ENCODE measurements around the gene PPIF. TPM values are rescaled to one million over a fixed set of nuclear protein-coding genes. Genes with fewer than 3 reads are reported as not detected.

Gene PPIF
- total RNA-seq, 2 experiments from 2014 or later = 56.9 to 57.0 TPM

DNA sequence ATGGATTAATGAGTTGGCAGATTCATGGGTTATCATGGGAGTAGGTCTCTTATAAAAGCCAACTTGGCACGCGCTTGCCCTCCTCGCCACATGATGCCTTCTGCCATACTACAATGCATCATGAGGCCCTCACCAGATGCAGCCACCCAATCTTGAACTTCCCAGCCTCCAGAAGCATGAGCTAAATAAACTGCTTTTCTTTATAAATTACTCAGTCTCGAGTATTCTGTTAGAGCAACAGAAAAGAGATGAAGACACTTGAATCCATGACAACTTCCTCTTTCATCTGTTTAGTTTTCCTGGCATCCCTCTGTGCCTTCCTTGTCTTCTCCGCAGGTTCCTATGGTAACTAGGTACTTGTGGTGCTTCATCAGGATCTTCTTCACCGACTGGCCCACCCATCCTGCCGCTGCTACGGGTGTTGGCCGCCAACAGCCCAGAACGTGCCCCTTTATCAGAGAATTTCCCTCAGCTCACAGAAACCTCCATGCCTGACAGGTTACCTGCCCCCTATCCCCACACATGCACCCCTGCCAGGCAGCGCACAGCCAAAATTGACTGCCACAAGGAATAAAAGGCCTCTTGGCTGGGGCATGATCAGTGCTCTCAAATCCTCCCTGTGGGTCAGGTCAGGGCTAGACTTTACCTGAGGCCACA lies 28.0 kb upstream of the PPIF start:
- POLR2A ChIA-PET = interaction anchor here (0.6 to 11.1 kb wide), 3 partner anchors 27 to 1287 kb away, joined by 3 to 108 read pairs (median 3); partner anchors contain the start of gene PPIF
- Mint-ChIP-seq H3K27ac (peak overlapping the region; percentile 84), H3K4me1 (peaks cover 73% of the 10 kb centered on the region), H3K36me3 (peaks cover 13% of the 10 kb centered on the region), H3K4me3 (peak overlapping the region; percentile 4), H3K9me3 (peaks cover 11% of the 10 kb centered on the region), H3K27me3 (no peaks in the 10 kb centered on the region)
- DNase-seq (no peak), ATAC-seq (ENCODE audit: low read depth) (no peak)

DNA sequence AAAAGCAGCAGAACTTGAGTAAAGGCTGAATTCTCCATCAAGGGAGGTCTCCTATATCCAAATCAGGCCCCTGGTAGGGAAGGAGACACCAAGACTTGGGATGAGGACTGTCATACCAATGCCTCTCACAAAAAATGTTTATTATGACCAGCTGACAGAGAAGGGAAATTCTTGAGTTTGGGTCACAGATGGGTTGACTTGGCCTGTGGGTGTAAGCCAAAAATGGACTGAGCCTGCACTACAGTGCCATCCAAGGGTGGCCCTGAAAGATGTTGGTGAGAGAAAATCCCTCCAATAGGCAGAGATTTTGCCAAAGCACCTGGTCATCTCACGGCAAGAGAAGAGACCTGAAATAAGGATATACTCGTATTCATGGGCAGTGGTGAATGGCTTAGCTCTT lies 27.0 kb upstream of the PPIF start:
- POLR2A ChIA-PET = interaction anchor here (11.1 kb wide), 1 partner anchor 26 kb away, joined by 108 read pairs; the partner anchor contains the start of gene PPIF
- ATAC-seq (ENCODE audit: low read depth) (no peak), DNase-seq (no peak)
- H3K27ac Mint-ChIP-seq = no peak overlapping the region
- peaks cover 13% of the 10 kb centered on the region for H3K36me3 Mint-ChIP-seq
- H3K9me3 Mint-ChIP-seq = peaks cover 11% of the 10 kb centered on the region
- H3K27me3 Mint-ChIP-seq = no peaks in the 10 kb centered on the region
- H3K4me1 Mint-ChIP-seq = peaks cover 78% of the 10 kb centered on the region
- H3K4me3 Mint-ChIP-seq = no peak overlapping the region

DNA sequence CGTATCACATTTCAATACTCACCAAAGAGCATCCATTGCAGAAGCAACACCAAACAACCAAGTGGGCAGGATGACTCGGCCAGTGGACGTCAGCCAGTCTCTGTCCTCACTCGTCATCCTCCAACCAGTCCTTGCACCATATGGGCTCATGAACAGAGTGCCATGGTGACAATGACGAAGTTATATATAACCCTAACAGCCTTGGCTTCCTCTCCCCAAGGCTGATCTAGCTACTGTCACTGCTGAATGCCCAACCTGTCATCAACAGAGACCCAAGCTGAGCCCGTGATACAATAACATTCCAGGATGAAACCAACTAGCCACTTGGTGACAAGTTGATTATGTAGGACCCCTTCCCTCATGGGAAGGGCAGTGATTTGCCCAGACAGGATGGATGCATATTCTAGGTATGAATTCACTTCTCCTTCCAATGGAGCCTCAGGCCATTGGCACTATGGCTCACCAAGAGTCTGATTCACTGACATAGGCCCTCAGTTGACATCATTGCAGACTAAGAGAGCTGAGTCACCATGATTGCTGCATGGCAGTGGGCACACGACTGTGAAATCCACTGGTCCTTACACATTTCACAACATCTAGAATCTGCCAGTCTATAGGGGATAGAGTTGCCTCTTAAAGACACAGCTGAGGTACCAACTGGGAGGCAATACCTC lies 26.3 kb upstream of the PPIF start:
- POLR2A ChIA-PET = interaction anchor here (2.3 to 11.1 kb wide), 2 partner anchors 26 to 35 kb away, joined by 12 to 108 read pairs; partner anchors contain the start of gene PPIF
- DNase-seq = no peak
- Mint-ChIP-seq H3K4me1 (peaks cover 76% of the 10 kb centered on the region), H3K27ac (peak overlapping the region; percentile 14), H3K36me3 (peaks cover 13% of the 10 kb centered on the region), H3K4me3 (no peak overlapping the region), H3K27me3 (no peaks in the 10 kb centered on the region), H3K9me3 (peaks cover 11% of the 10 kb centered on the region)
- ATAC-seq (ENCODE audit: low read depth) = no peak

DNA sequence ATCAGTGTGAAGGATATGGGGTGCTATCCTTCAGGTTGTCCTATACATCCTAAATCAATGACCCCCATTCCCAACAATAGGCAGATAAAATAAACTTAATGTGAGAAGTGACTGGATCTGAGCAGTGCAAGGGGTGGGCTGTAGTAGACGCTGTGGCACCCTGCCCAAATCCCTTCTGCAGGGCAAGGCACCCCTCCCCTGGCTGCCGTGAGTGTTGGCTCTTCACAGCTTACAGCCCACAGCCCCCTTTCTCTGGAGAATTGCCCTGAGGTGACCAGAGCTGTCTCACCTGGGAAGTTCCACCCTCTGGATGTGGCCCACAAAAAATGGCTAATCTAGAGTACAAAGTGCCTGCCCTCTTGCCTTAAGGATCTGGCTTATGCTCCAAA lies 25.8 kb upstream of the PPIF start:
- peaks cover 11% of the 10 kb centered on the region for H3K9me3 Mint-ChIP-seq
- peaks cover 75% of the 10 kb centered on the region for H3K4me1 Mint-ChIP-seq
- no peak overlapping the region for H3K4me3 Mint-ChIP-seq
- H3K27me3 Mint-ChIP-seq = no peaks in the 10 kb centered on the region
- DNase-seq (no peak), ATAC-seq (ENCODE audit: low read depth) (no peak)
- H3K27ac Mint-ChIP-seq = peak overlapping the region; percentile 14
- POLR2A ChIA-PET = interaction anchor here (2.3 to 11.1 kb wide), 2 partner anchors 25 to 35 kb away, joined by 12 to 108 read pairs; partner anchors contain the start of gene PPIF
- H3K36me3 Mint-ChIP-seq = peaks cover 13% of the 10 kb centered on the region

DNA sequence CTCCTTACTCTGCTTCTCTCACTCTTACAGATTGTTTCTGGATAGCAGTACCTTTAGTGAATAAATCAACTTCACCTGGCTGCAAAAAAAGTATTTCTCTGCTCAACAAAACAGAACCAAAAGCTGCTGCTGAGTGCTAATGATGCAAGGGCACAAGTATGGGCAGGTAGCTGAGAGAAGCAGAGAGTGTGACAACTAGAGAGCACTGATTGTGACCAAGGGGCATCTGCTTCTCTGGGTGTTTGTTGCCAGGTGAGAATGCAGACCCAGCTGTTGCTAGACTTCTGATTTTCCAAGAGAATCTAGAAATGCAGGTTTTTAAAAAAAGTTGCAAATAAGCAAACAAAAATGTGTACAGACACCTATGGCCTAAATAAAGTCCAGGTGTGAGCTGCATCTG lies 25.3 kb upstream of the PPIF start:
- Mint-ChIP-seq H3K9me3 (peaks cover 11% of the 10 kb centered on the region), H3K27ac (peak overlapping the region; percentile 97), H3K4me1 (peaks cover 70% of the 10 kb centered on the region), H3K4me3 (peak overlapping the region; percentile 77), H3K36me3 (peaks cover 13% of the 10 kb centered on the region), H3K27me3 (no peaks in the 10 kb centered on the region)
- POLR2A ChIA-PET = interaction anchor here (2.3 to 11.1 kb wide), 2 partner anchors 25 to 36 kb away, joined by 12 to 108 read pairs; partner anchors contain the start of gene PPIF
- ATAC-seq (ENCODE audit: low read depth) = no peak
- DNase-seq = no peak

DNA sequence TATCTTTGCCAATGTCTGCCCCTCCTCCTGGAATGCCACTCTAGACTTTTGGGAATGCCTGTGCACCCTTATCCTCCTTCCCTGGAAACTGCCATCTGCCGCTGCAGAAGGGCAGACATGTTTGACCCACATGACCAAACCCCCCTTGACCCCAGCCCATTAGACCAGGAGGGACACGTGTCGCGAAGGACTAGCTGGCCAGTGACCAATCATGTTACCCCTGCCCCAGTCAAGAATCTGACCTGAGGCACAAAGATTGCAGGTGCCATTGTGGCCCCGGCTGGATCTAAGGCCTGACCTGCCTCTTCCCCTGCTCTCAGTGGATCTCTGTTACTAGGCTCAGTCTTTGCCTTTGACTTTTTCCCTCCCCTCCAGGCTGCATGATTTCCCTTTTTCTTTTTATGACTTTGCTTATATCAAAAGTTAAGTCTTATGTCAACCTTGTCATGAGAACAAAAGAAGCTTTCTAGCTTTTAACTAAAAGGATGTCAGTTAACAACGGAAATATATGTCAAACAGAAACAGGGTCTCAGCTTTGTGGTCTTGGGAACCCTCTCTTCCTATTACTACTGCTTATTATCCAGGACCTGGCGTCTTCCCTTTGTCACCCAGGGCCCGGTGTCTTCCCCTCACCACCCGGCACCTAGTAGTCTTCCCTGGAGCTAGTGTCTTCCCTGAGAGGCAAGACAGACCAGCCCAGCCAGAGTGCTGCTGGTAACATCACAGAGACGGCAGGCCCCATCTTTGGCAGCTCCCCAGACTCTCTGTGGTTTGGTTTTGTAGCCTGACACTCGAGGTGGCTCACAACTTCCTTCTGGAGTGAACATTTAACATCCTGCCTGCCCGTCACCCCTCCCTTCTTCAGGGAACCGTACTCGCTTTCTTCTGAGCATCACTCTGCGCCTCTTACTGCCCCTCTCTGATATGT lies 24.4 kb upstream of the PPIF start:
- Mint-ChIP-seq H3K4me3 (peak overlapping the region; percentile 77), H3K36me3 (peaks cover 13% of the 10 kb centered on the region), H3K27me3 (no peaks in the 10 kb centered on the region), H3K27ac (peak overlapping the region; percentile 97), H3K4me1 (peaks cover 61% of the 10 kb centered on the region), H3K9me3 (peaks cover 11% of the 10 kb centered on the region)
- POLR2A ChIA-PET = interaction anchor here (1.0 to 11.1 kb wide), 8 partner anchors 9 to 186 kb away, joined by 3 to 108 read pairs (median 6); partner anchors contain the start of genes PPIF and ZCCHC24
- DNase-seq = peak; percentile 75
- peak; percentile 89 for ATAC-seq (ENCODE audit: low read depth)

DNA sequence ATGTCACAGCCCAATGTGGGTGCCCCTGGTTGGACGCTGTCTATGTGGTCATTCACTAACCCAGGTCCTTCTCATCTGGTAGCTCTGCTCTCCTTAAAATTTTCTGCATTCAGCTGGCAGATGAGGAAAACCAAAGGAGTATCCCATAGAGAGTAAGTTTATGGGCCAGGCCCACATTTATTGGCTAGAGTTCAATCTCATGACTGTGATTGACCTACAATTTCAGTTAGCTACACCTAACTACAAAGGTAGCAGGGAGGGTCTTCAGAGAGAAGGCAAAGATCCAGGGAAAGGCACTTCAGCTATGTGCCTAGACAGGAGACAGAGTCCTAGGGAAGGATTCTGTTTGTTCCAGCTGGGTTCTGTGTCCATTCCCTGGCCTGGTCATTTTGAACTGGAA lies 23.7 kb upstream of the PPIF start:
- Mint-ChIP-seq H3K4me3 (peak overlapping the region; percentile 77), H3K4me1 (peaks cover 54% of the 10 kb centered on the region), H3K27ac (peak overlapping the region; percentile 97), H3K9me3 (peaks cover 10% of the 10 kb centered on the region), H3K36me3 (peaks cover 12% of the 10 kb centered on the region), H3K27me3 (no peaks in the 10 kb centered on the region)
- POLR2A ChIA-PET = interaction anchor here (1.3 to 11.1 kb wide), 6 partner anchors 8 to 186 kb away, joined by 3 to 108 read pairs (median 6); partner anchors contain the start of genes PPIF and ZCCHC24
- ATAC-seq (ENCODE audit: low read depth) (no peak), DNase-seq (no peak)

DNA sequence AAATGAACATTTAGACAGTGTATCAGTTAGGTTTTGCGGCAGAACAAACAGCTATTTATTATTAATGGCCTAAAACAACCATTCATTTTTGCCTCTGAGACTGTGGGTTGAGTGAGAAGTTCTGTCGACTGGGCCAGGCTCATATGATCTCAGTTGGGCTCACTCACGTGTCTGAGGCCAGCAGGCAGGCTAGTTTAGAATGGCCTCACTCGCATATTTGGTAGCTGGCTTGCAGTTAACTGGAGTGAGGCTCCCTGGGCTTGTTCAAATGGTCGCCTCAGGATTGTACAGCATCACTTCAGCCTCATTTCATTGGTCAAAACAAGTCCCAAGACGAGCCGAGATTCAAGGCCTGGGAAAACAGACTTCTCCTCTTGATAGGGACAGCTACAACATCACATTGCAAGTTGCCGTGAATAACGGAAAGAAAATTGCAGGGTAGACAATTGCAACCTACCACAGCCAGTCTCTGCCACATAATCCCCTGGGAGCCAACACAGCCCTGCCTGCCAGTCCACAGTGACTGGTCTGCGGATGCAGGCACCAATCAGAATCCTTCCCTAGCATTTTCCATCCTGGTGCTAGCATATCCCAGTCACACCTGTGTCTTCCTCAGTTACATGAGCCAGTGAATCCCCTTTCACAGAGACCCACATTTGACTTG lies 23.1 kb upstream of the PPIF start:
- peaks cover 48% of the 10 kb centered on the region for H3K4me1 Mint-ChIP-seq
- no peak for DNase-seq
- ATAC-seq (ENCODE audit: low read depth) = no peak
- H3K9me3 Mint-ChIP-seq = peaks cover 6% of the 10 kb centered on the region
- peak overlapping the region; percentile 97 for H3K27ac Mint-ChIP-seq
- POLR2A ChIA-PET = interaction anchor here (1.4 to 11.1 kb wide), 5 partner anchors 7 to 187 kb away, joined by 3 to 108 read pairs (median 5); partner anchors contain the start of genes PPIF and ZCCHC24
- no peaks in the 10 kb centered on the region for H3K27me3 Mint-ChIP-seq
- no peak overlapping the region for H3K4me3 Mint-ChIP-seq
- H3K36me3 Mint-ChIP-seq = peaks cover 7% of the 10 kb centered on the region

DNA sequence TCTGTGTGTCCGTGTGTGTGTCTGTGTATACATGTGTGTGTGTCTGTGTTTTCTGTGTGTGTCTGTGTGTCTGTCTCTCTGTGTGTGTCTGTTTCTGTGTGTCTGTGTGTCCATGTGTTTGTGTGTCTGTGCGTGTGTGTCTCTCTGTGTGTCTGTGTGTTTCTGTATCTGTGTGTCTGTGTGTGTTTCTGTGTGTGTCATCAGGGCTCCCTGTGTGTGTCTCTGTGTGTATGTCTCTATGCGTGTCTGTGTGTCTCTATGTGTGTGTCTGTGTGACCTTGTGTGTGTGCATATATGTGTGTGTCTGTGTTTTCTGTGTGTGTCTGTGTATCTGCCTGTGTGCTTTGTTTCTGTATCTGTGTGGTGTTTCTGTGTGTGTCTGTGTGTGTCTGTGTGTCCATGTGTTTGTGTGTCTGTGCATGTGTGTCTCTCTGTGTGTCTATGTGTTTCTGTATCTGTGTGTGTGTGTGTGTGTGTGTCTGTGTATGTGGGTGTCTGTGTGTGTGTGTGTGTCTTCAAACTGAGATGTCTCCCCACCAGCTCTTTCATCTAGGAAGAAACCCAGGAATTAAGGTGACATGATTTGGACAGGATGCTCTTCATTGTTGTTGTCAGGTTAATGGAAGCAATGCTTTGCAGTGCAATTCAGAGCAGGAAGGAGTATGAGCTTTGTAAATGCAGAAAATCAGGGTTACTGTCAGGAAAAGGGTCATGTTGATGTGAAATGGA lies 20.7 kb upstream of the PPIF start:
- DNase-seq = no peak
- Mint-ChIP-seq H3K9me3 (no peaks in the 10 kb centered on the region), H3K4me1 (peaks cover 32% of the 10 kb centered on the region), H3K36me3 (no peaks in the 10 kb centered on the region), H3K27ac (no peak overlapping the region), H3K27me3 (no peaks in the 10 kb centered on the region), H3K4me3 (no peak overlapping the region)
- ATAC-seq (ENCODE audit: low read depth) = no peak
- POLR2A ChIA-PET = interaction anchor here (1.0 to 1.1 kb wide), 2 partner anchors 10 to 17 kb away, joined by 3 to 4 read pairs; no protein-coding TSS in a partner anchor

DNA sequence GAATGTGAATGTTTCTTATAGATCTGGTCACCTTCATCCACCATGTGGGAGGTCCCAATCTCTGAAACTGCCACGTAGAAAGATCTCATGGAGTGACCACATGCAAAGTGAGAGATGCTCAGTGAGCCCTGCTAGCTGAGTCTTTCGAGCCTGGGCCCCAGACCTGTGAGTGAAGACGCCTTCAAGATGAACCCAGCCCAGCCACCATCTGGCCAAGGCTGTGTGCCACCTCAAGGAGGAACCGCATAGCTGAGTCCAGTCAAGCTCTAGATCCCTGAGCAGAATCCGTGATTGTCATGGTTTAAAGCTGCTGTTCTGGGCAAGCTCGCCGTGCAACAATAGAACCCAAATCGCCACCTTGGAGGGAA lies 20.2 kb upstream of the PPIF start:
- Mint-ChIP-seq H3K4me3 (no peak overlapping the region), H3K4me1 (peaks cover 33% of the 10 kb centered on the region), H3K27ac (no peak overlapping the region), H3K27me3 (no peaks in the 10 kb centered on the region), H3K9me3 (no peaks in the 10 kb centered on the region), H3K36me3 (no peaks in the 10 kb centered on the region)
- DNase-seq = no peak
- ATAC-seq (ENCODE audit: low read depth) = no peak
- POLR2A ChIA-PET = interaction anchor here (1.0 to 1.1 kb wide), 2 partner anchors 10 to 16 kb away, joined by 3 to 4 read pairs; no protein-coding TSS in a partner anchor

DNA sequence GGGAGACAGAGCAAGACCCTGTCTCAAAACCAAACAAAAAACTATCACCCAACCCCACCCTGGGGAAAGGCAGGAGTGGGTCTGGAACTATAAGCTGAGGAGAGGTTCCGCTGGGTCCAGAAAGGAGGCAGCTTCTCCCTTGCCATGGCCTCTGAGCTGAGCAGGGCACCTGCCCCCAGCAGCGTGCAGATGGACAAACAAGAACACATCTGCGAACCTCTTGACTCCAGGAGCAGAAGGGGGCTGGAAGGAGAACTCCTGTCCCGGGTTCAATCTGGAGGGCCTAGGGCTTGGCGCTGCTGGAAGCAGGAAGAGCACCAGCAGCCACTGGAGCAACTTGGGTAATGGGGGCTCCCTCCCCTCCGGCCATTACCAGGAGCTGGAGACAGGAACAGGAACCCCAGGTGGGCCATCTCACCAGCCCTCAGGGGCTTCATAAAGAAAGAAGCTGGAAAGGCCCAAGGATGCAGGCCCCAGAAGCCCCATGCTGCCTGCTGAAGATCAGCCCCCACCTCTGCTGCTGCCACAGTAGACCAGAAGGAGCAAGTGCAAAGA lies 19.0 kb upstream of the PPIF start:
- DNase-seq = no peak
- no peak for ATAC-seq (ENCODE audit: low read depth)
- Mint-ChIP-seq H3K9me3 (no peaks in the 10 kb centered on the region), H3K36me3 (no peaks in the 10 kb centered on the region), H3K27me3 (no peaks in the 10 kb centered on the region), H3K4me3 (no peak overlapping the region), H3K27ac (no peak overlapping the region), H3K4me1 (peaks cover 25% of the 10 kb centered on the region)
- POLR2A ChIA-PET = no interaction called here
